Lung (tissue), 12 donors: ENCODE measurements around the gene NACC2. TPM values are rescaled to one million over a fixed set of nuclear protein-coding genes. Genes with fewer than 3 reads are reported as not detected.
"Not testable (repeated sequence)": the region's sequence is repeated elsewhere in the genome, so short reads cannot be mapped to it uniquely, and the experiment has no call there.

Source experiments
- ATAC-seq: fragments of 200-7000 bp; cut with Tn5 transposase; one replicate; pipeline ENCODE4 v1.9.1; 2020; ENCODE audit warnings: moderate number of reproducible peaks; ENCODE audit not compliant: insufficient read depth, low FRiP score
- DNase-seq, 3 donors: peaks; one replicate each; pipeline ENCODE4 v3.0.0-alpha.2; 2013 to 2017
- H3K27ac ChIP-seq, 2 donors: one replicate each; pipeline ENCODE4 v1.5.1; 2013; ENCODE audit warnings: mild to moderate bottlenecking in 2 of 2, moderate library complexity in 2 of 2, control low read depth in 1 of 2, inconsistent platforms in 1 of 2, low read depth in 1 of 2, low read length in 1 of 2
- H3K27me3 ChIP-seq, 3 donors: one replicate each; pipeline ENCODE4 v1.5.1; 2013; ENCODE audit warnings: low read length in 2 of 3; ENCODE audit not compliant: control insufficient read depth in 3 of 3, insufficient read depth in 3 of 3
- H3K36me3 ChIP-seq, 4 donors: one replicate each; pipeline ENCODE4 v1.5.1; 2013; ENCODE audit warnings: low read length in 4 of 4, mild to moderate bottlenecking in 1 of 4, moderate library complexity in 1 of 4; ENCODE audit not compliant: control insufficient read depth in 4 of 4, insufficient read depth in 4 of 4
- H3K4me1 ChIP-seq, 5 donors: one replicate each; pipeline ENCODE4 v1.5.1; 2013; ENCODE audit warnings: low read length in 5 of 5, mild to moderate bottlenecking in 2 of 5, moderate library complexity in 1 of 5; ENCODE audit not compliant: control insufficient read depth in 5 of 5, insufficient read depth in 5 of 5
- H3K4me3 ChIP-seq: one replicate; pipeline ENCODE4 v1.5.1; 2013; ENCODE audit warnings: mild to moderate bottlenecking, control low read depth, moderate library complexity
- H3K9ac ChIP-seq, 2 donors: one replicate each; pipeline ENCODE4 v1.5.1; 2013; ENCODE audit warnings: low read length in 2 of 2, control low read depth in 1 of 2; ENCODE audit not compliant: insufficient read depth in 1 of 2
- H3K9me3 ChIP-seq, 4 donors: one replicate each; pipeline ENCODE4 v1.5.1; 2013; ENCODE audit warnings: low read length in 3 of 4, mild to moderate bottlenecking in 1 of 4, moderate library complexity in 1 of 4; ENCODE audit not compliant: control insufficient read depth in 4 of 4, insufficient read depth in 3 of 4
- CTCF ChIP-seq: IDR thresholded peaks from 2 replicates; pipeline ENCODE4 v1.5.1; 2012; ENCODE audit warnings: mild to moderate bottlenecking; ENCODE audit errors: control extremely low read depth, extremely low read depth
- WGBS, 2 donors: extraction: QIAGEN DNeasy Blood & Tissue Kit; methylation state at CpG; one replicate each; pipeline ENCODE4 v1.1.7; 2013; 5-methylcytosine and 5-hydroxymethylcytosine counted together
- polyA plus RNA-seq, 2 donors: library from polyadenylated mRNA; stranded (reverse); fragments of 200-250 nt; gene quantifications; one replicate each; pipeline ENCODE4 v1.2.1, GENCODE V29; 2013
- total RNA-seq, 2 donors: library from RNA; depleted of rRNA in 1 of 2; stranded (reverse); fragments of >200 nt in 1 of 2; gene quantifications; one replicate each; pipeline ENCODE4 v1.2.1, GENCODE V29; 2014 to 2021
- donor health status: control.
- donor health status: control.
- donor health status: Bipolar disorder and iron deficiency.
- donor health status: healthy.
- donor health status: DM: yes; HTN: yes; CAD: no.

Gene NACC2
- total and polyA plus RNA-seq, 4 donors: 5.9 to 32.7 (median 10.5) TPM

DNA sequence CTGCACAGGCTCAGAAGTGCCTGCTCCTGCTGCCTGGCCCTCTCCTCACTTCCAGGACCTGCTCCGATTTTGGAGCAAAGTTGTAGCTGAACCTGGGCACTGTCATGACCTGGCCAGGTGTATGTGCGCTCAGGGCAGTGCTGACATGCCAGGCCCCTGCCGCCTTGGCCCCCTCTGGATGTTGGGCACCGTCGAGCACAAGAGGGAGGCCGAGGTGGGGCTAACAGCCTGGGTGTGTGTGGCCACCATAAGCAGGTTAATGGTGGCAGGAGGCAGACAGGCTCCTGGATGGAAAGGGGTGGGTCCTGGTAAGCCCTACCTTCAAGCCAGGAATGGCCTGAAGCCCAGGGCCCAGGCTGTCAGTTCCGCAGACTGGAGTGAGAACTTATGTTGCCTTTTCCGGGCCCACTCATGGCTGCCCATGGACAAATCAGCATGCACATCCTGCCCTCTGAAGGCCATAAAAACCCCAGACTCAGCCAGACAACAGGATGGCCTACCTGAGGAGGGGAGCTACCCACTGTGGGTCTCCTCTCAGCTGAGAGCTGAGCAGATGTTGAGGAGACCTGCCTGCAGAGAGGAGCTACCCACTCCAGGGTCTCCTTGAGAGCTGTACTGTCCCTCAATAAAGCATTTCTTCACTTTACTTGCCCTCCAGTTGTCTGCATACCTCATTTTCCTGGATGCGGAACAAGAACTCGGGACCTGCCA lies 66.2 kb downstream of the NACC2 start:
- Histone ChIP-seq H3K27ac (no peak overlapping the region), H3K4me1 (peaks cover 0 to 13% (median 9%) of the 10 kb centered on the region in 5 donors), H3K36me3 (peaks cover 0 to 7% (median 3%) of the 10 kb centered on the region in 4 donors), H3K9me3 (peaks cover 0 to 3% (median 0%) of the 10 kb centered on the region in 4 donors), H3K27me3 (no peaks in the 10 kb centered on the region), H3K4me3 (no peak overlapping the region), H3K9ac (no peak overlapping the region)
- no peak for DNase-seq
- no peak for ATAC-seq
- TF ChIP-seq CTCF: no peak
- 87 to 89% methylated on average over 10 of the region's 10 CpGs for WGBS, 2 donors

DNA sequence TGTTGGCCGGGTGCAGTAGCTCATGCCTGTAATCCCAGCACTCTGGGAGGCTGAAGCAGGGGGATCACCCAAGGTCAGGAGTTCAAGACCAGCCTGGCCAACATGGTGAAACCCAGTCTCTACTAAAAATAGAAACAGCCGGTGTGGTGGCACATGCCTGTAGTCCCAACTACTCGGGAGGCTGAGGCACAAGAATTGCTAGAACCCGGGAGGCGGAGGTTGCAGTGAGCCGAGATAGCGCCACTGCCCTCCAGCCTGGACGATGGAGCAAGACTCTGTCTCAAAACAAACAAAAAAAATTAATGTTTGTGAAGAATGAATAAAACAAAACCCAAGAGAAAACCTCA lies 68.2 kb downstream of the NACC2 start:
- H3K9ac ChIP-seq, H3K36me3 ChIP-seq, DNase-seq, H3K27ac ChIP-seq, ATAC-seq, H3K27me3 ChIP-seq, H3K9me3 ChIP-seq, H3K4me3 ChIP-seq: not testable (repeated sequence)
- H3K4me1 ChIP-seq: peaks cover 0 to 15% (median 10%) of the 10 kb centered on the region in 5 donors
- WGBS, 2 donors: 88 to 92% methylated on average over 8 of the region's 8 CpGs

- DNase-seq (no peak), ATAC-seq (no peak)
- Histone ChIP-seq H3K27me3 (no peaks in the 10 kb centered on the region), H3K9ac (no peak overlapping the region), H3K4me1 (peaks cover 0 to 15% (median 10%) of the 10 kb centered on the region in 5 donors), H3K36me3 (peaks cover 0 to 7% (median 3%) of the 10 kb centered on the region in 4 donors), H3K4me3 (no peak overlapping the region), H3K27ac (no peak overlapping the region), H3K9me3 (peaks cover 0 to 3% (median 0%) of the 10 kb centered on the region in 4 donors)
- WGBS, 2 donors: 87 to 91% methylated on average over 8 of the region's 8 CpGs
- no peak for TF ChIP-seq CTCF
Observed at GRCh38 chr9:136026266-136026942, 68.7 kb downstream of the NACC2 start.

DNA sequence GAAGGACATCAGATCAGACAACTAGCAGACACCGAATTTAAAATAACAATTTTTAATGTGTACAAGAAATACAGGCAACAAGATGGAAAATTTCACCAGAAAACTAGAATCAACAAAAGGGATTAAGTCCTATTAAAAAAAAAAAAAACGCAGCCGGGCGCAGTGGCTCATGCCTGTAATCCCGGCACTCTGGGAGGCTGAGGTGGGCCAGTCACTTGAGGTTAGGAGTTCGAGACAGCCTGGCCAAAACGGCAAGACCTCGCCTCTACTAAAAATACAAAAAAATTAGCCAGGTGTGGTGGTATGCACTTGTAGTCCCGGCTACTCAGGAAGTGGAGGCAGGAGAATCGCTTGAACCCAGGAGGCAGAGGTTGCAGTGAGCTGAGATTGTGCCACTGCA lies 69.6 kb downstream of the NACC2 start:
- no peak overlapping the region for H3K27ac ChIP-seq
- H3K4me3 ChIP-seq: no peak overlapping the region
- H3K4me1 ChIP-seq: peaks cover 0 to 15% (median 10%) of the 10 kb centered on the region in 5 donors
- no peak for TF ChIP-seq CTCF
- no peak for DNase-seq
- peaks cover 0 to 7% (median 3%) of the 10 kb centered on the region in 4 donors for H3K36me3 ChIP-seq
- no peak overlapping the region for H3K9ac ChIP-seq
- no peaks in the 10 kb centered on the region for H3K27me3 ChIP-seq
- ATAC-seq: no peak
- peaks cover 0 to 3% (median 0%) of the 10 kb centered on the region in 4 donors for H3K9me3 ChIP-seq
- 88 to 91% methylated on average over 10 of the region's 10 CpGs for WGBS, 2 donors
